Naive thymus-derived CD8-positive, alpha-beta T cell (primary cell): ENCODE measurements around the gene NRG2. TPM values are rescaled to one million over a fixed set of nuclear protein-coding genes. Genes with fewer than 3 reads are reported as not detected.

Source experiments
- ATAC-seq, 2 donors: fragments of 150-1000 bp; cut with Tn5 transposase in 1 of 2; sonication (Bioruptor Pico), chemical (Tn5 transposase) in 1 of 2; 1 replicate in 1 of 2; 2 replicates in 1 of 2; pipeline ENCODE4 v1.10.0; 2021; ENCODE audit warnings: mild to moderate bottlenecking in 2 of 2, moderate library complexity in 2 of 2
- POLR2A ChIA-PET: fragments of 350-600 bp; sonication (Branson Sonifier 250); formaldehyde crosslinking; loops from one replicate; lab custom pipeline; 2021; ENCODE audit warnings: antibody characterized with exemption; lab: Charles Lee
- DNase-seq, 10 donors: peaks; one replicate each; pipeline versions ENCODE4 v3.0.0 to v3.0.0-alpha.2; 2020 to 2022
- H3K27ac Mint-ChIP-seq, 10 donors: one replicate each; pipeline ENCODE4 v1.8.0; 2020 to 2022; ENCODE audit warnings: mild to moderate bottlenecking in 10 of 10, mixed read lengths in 10 of 10, moderate library complexity in 4 of 10, inconsistent platforms in 1 of 10
- H3K27me3 Mint-ChIP-seq, 5 donors: one replicate each; pipeline ENCODE4 v1.8.0; 2021 to 2022; ENCODE audit warnings: mixed read lengths in 5 of 5
- H3K36me3 Mint-ChIP-seq, 3 donors: one replicate each; pipeline ENCODE4 v1.8.0; 2020 to 2022; ENCODE audit warnings: mixed read lengths in 3 of 3, mild to moderate bottlenecking in 2 of 3, inconsistent platforms in 1 of 3
- H3K4me1 Mint-ChIP-seq, 4 donors: one replicate each; pipeline ENCODE4 v1.8.0; 2021 to 2022; ENCODE audit warnings: mixed read lengths in 4 of 4
- H3K4me3 Mint-ChIP-seq, 10 donors: one replicate each; pipeline ENCODE4 v1.8.0; 2020 to 2022; ENCODE audit warnings: mild to moderate bottlenecking in 10 of 10, mixed read lengths in 10 of 10, moderate library complexity in 6 of 10, inconsistent platforms in 1 of 10
- H3K9me3 Mint-ChIP-seq, 9 donors: one replicate each; pipeline ENCODE4 v1.8.0; 2020 to 2022; ENCODE audit warnings: mixed read lengths in 9 of 9, mild to moderate bottlenecking in 3 of 9, inconsistent platforms in 1 of 9, moderate library complexity in 1 of 9
- polyA plus RNA-seq, 3 donors: library from polyadenylated mRNA; unstranded; fragments of 300-500 nt; fragmentation: Illumina TruSeq; gene quantifications; one replicate each; pipeline ENCODE4 v1.2.3, GENCODE V29; 2021
- total RNA-seq, 8 experiments: library from RNA in 2 of 8; stranded (reverse) in 2 of 8; gene quantifications; one replicate each; pipeline ENCODE4 v1.2.3 and lab custom pipeline; 2021 to 2026

NRG2 gene
- total and polyA plus RNA-seq, 5 experiments from 2014 or later, result 0.04 to 0.47 (median 0.25) TPM

DNA sequence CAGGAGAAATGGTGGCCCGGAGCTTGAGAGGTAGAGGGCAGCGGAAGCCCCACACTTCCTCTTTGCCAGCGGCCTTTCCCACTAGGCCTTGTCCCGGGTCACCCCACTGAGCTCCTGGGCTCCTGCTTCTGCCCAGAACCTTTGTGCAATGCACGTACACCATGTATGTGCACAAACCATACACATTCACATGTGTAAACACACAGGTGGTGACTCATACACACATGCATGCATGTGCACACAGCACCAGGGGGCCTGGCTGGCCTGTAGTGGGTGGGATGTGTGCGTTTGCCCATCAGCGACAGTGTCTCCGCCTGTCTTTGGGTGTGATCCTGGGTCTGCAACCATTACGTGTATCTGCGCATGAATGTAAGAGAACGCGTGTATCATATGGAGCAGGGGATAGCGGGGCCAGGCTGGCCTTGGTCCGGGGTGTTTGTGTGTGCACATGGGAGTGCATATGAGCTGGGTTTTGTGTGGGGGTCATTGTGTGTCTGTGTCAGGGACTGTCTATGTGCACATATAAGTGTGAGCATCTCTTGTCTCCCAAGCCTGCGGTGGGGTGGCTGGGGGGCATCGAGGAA lies 203.8 kb downstream of the NRG2 start:
- H3K27ac Mint-ChIP-seq, result no peak overlapping the region
- peaks cover 0 to 1% (median under 1%) of the 10 kb centered on the region in 4 donors for H3K4me1 Mint-ChIP-seq
- DNase-seq (peak in 1 of 10 donors; percentile 30), ATAC-seq (no peak)
- no peaks in the 10 kb centered on the region for H3K9me3 Mint-ChIP-seq
- H3K36me3 Mint-ChIP-seq, result no peaks in the 10 kb centered on the region
- H3K27me3 Mint-ChIP-seq, result peaks cover 6 to 37% (median 20%) of the 10 kb centered on the region in 5 donors
- POLR2A ChIA-PET, result no interaction called here
- no peak overlapping the region for H3K4me3 Mint-ChIP-seq

DNA sequence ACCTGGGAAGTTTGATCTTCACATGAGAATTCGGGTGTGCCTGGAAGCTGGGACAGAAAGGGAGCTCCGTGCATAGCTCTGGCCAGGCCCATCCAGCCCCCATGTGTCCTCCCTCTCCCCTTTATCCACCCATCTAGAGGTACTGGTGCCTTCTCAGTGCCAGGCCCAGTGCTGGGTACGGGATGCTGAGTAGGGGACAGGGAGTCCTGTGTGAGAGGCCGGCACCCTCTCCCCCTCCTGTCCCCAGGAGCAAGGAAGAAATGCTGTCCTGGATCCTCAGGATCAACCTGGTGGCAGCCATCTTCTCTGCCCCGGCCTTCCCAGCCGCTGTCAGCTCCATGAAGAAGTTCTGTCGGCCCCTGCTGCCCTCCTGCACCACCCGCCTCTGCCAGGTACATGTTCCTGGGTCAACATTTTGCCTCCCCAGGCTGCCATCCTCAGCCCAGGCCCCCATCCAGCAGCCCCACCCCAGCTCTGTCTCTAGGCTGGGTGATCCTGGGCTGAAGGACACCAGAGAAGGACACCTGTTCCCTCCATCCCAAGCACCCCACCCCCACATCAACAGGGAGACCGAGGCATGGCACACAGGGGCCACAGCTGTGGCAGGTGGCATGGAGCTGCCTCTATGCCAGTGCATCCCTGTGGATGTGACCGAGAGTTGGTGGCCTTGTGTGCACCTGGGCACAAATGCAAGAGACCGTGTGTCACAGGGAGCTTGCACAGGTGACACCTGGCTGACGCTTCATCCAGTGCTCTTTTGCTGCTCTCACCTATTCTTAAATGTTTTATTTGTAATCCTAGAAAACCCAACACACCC lies 204.5 kb downstream of the NRG2 start:
- Mint-ChIP-seq H3K4me3 (no peak overlapping the region), H3K36me3 (no peaks in the 10 kb centered on the region), H3K9me3 (no peaks in the 10 kb centered on the region), H3K4me1 (no peaks in the 10 kb centered on the region), H3K27ac (no peak overlapping the region), H3K27me3 (peaks cover 6 to 41% (median 20%) of the 10 kb centered on the region in 5 donors)
- peak in 1 of 10 donors; percentile 24 for DNase-seq
- no peak for ATAC-seq
- POLR2A ChIA-PET, result no interaction called here

DNA sequence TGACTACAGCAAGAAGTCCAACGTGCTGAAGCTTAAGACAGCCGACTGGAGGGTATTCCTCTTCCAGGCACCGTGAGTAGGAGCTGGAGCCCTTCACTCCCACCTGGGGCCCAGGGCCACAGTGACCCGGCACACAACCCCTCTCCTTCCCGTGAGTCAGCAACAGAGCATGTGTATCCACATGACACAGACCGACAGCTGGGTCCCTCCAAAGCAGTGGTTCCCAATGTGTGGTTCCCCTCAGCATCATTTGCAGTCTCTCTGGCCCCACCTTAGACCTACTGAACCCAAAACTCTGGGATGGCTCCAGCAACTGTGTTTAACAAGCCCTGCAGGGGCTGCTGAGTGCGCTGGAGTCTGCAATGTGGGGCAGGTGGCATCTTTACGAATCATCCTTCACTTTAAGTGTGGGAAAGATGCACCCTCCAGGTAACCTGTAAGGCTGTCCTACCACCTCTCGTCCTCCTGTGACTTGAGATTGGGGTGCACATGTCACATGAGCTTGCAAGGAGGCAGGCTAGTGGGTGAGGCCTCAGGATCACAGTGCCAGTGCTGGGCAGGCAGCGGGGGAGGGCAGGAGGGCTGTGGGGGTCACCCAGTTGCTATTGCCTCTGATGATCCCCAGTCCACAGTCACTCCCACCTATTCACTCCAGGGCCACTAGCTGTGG lies 205.3 kb downstream of the NRG2 start:
- Mint-ChIP-seq H3K9me3 (no peaks in the 10 kb centered on the region), H3K4me3 (no peak overlapping the region), H3K27ac (no peak overlapping the region), H3K4me1 (no peaks in the 10 kb centered on the region), H3K27me3 (peaks cover 6 to 44% (median 23%) of the 10 kb centered on the region in 5 donors), H3K36me3 (no peaks in the 10 kb centered on the region)
- peak in 1 of 10 donors; percentile 37 for DNase-seq
- POLR2A ChIA-PET, result no interaction called here
- no peak for ATAC-seq

DNA sequence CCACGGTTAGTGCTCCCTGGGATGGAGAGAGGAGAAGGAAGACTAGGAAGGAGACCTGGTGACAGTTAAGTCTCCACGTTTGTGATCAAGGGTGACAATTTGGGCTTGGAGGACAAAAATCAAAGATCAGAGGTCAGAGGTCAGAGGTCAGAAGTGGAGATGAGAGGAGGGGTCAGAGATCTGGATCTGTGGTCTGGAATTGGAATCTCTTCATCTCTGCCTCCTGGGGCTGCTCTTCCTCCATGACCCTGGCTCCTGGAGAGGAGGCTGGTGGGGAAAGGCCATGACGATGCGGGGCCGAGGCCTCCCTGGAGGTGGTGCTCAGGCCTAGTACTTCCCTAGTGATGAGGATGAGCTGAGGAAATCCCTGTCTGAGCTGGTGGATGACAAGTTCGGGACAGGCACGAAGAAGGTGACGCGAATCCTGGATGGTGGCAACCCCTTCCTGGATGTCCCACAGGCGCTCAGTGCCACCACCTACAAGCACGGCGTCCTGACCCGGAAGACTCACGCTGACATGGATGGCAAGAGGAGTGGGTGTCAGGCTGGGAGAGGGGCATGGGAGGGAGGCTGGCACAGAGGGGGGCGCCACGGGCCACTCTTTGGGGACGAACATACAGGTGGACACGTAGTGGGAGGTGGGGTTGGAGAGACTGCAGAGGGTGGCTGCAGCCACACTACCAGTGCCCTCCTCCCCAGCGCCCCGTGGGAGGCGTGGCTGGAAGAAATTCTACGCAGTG lies 206.5 kb downstream of the NRG2 start:
- DNase-seq (peak in 1 of 10 donors; percentile 57), ATAC-seq (no peak)
- Mint-ChIP-seq H3K9me3 (no peaks in the 10 kb centered on the region), H3K36me3 (peaks cover 0 to 2% (median 0%) of the 10 kb centered on the region in 3 donors), H3K4me1 (no peaks in the 10 kb centered on the region), H3K27me3 (peaks cover 5 to 39% (median 25%) of the 10 kb centered on the region in 5 donors), H3K27ac (peak overlapping the region in 1 of 10 donors; percentile 10), H3K4me3 (no peak overlapping the region)
- POLR2A ChIA-PET, result no interaction called here

DNA sequence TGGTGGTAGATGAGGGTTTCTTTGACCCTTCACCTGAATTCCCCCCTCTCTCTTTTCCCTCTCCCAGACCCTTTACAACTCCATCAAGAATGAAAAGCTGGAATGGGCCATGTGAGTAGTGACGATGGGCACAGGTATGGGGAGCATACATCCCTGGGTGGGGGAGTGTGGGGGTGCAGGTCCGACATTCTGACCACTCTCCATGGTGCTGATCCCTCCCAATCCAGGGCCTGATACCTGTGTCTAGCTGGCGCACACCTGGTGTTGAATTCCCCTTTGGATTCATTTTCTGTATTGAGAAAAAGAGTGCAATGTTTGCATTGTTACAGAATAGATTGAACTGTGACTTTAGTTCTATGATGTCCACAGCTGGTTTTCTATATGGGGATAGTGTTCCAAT lies 207.4 kb downstream of the NRG2 start:
- peak in 1 of 10 donors; percentile 31 for DNase-seq

DNA sequence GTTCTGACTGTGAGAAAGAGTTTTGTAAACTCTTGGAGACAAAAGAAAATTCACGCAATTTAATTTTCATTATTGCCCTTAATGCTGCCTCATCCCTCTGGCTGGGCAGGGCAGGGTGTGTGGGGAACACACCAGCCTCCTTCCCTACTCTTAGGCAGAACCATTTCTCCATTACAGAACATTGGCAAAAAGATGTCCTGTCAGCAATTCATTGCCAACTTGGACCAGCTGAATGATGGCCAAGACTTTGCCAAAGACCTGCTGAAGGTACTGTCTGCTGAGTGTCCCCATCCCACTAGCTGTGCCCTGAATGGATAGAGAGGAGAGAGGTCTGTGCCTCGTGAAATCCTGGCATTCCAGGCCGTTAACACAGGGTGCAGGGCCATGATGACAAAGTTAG lies 209.6 kb downstream of the NRG2 start:
- Mint-ChIP-seq H3K4me3 (no peak overlapping the region), H3K27me3 (peaks cover 5 to 39% (median 28%) of the 10 kb centered on the region in 5 donors), H3K27ac (no peak overlapping the region), H3K9me3 (peaks cover 0 to 4% (median 0%) of the 10 kb centered on the region in 9 donors), H3K36me3 (peaks cover 0 to 2% (median 0%) of the 10 kb centered on the region in 3 donors), H3K4me1 (peaks cover 0 to 1% (median 0%) of the 10 kb centered on the region in 4 donors)
- POLR2A ChIA-PET, result no interaction called here
- peak in 1 of 10 donors; percentile 13 for DNase-seq
- ATAC-seq, result no peak

More for the DNA sequence above, 207.4 kb downstream of the NRG2 start:
- Mint-ChIP-seq H3K27ac (no peak overlapping the region), H3K9me3 (no peaks in the 10 kb centered on the region), H3K4me3 (no peak overlapping the region), H3K27me3 (peaks cover 5 to 39% (median 28%) of the 10 kb centered on the region in 5 donors), H3K36me3 (peaks cover 0 to 2% (median 0%) of the 10 kb centered on the region in 3 donors), H3K4me1 (peaks cover 0 to 1% (median 0%) of the 10 kb centered on the region in 4 donors)
- no peak for ATAC-seq
- POLR2A ChIA-PET, result no interaction called here

DNA sequence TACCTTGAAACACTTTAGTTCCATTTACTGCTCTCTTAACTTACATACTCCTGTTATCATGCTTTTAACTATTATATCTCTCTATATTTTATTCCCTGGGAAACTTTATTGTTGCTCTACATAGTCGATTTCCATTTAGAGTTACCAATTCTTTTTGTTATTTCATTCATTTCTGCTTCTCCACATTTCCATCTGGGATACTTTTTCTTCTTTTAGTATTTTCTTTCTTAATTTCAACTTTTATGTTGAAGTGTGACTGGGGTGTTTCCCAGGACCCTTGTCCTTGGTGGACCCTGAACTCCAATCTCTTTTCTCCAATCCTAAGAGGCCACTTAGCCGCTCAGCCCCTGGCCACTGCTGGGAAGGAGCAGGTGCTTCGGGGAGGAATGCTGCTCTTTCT lies 211.5 kb downstream of the NRG2 start:
- peaks cover 5 to 31% (median 25%) of the 10 kb centered on the region in 5 donors for H3K27me3 Mint-ChIP-seq
- no peak overlapping the region for H3K4me3 Mint-ChIP-seq
- POLR2A ChIA-PET, result no interaction called here
- ATAC-seq (no peak), DNase-seq (no peak)
- peaks cover 0 to 1% (median 0%) of the 10 kb centered on the region in 4 donors for H3K4me1 Mint-ChIP-seq
- H3K27ac Mint-ChIP-seq, result no peak overlapping the region
- peaks cover 0 to 4% (median 2%) of the 10 kb centered on the region in 3 donors for H3K36me3 Mint-ChIP-seq
- H3K9me3 Mint-ChIP-seq, result peaks cover 0 to 4% (median 0%) of the 10 kb centered on the region in 9 donors

DNA sequence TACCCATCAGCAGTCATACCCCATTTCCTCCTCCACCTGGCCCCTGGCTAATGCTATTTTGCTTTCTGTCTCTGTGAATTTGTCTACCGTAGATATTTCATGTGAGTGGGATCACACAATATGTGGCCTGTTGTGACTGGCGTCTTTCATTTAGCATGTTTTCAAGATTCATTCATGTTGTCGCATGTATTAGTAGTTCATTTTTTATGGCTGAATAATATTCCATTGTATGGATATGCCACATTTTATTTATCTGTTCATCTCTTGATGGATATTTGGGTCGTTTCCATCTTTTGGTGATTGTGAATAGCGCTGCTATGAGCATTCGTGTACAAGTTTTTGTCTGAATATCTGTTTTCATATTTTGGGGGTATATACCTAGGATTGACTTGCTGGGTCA lies 213.6 kb downstream of the NRG2 start:
- DNase-seq (no peak), ATAC-seq (no peak)
- Mint-ChIP-seq H3K27ac (no peak overlapping the region), H3K4me3 (no peak overlapping the region), H3K4me1 (peaks cover 0 to 4% (median 0%) of the 10 kb centered on the region in 4 donors), H3K9me3 (peaks cover 0 to 4% (median 0%) of the 10 kb centered on the region in 9 donors), H3K36me3 (peaks cover 0 to 4% (median 2%) of the 10 kb centered on the region in 3 donors), H3K27me3 (peaks cover 0 to 14% (median 8%) of the 10 kb centered on the region in 5 donors)
- POLR2A ChIA-PET, result no interaction called here

DNA sequence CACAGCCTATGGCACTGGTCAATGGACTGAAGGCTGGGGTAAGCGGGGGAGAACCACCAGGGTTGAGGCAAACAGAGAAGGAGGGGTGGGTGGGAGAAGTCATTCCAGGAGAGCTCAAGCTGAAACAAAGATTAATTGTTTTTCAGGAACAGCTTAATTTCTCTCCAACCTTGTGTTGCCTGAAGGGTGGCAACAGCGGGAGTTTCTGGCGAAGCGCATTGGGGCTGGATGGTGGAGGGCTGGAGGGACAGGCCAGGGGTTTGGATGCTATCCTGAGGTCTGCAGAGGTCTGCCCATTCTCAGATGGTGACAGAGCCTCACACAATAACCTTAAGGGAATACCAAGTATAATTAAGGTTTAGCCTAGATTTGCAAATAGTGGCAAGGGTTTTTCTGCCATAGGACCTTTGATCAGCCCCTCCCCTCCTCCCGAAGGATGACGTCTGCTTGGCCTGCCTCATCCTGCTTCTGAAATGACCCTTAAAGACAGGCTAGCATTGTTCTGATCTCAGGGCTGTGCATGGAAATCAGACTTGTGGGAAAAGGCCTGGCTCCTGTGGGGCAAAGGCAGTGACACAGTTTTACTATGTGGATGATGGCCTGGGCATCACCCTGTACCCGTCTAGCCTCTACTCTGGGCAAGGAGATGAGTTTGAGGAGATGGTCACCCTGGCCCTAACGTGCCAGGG lies 214.7 kb downstream of the NRG2 start:
- POLR2A ChIA-PET, result no interaction called here
- peaks cover 0 to 4% (median 0%) of the 10 kb centered on the region in 9 donors for H3K9me3 Mint-ChIP-seq
- ATAC-seq (no peak), DNase-seq (peak in 1 of 10 donors; percentile 43)
- peaks cover 0 to 13% (median 4%) of the 10 kb centered on the region in 5 donors for H3K27me3 Mint-ChIP-seq
- H3K4me3 Mint-ChIP-seq, result no peak overlapping the region
- no peak overlapping the region for H3K27ac Mint-ChIP-seq
- peaks cover 0 to 4% (median 2%) of the 10 kb centered on the region in 3 donors for H3K36me3 Mint-ChIP-seq
- H3K4me1 Mint-ChIP-seq, result peaks cover 0 to 4% (median 0%) of the 10 kb centered on the region in 4 donors

DNA sequence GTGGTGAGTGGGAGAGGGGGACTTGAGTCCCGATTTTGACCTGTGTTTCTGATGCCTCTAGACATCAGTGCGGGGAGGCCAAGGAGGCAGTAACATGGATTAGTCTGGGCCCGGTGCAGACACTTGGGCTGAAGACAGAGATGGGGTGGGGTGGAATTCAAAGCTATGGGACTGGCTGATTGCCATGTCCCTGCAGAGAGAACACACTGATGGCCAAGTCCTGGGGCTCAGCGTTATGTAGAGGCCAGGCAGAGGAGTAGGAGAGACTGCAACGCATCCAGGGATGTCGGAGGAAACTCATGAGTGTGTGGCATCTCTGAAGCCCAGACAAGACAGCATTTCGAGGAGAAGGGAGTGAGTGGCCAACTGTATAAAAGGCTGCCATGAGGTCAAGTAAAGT lies 217.4 kb downstream of the NRG2 start:
- H3K27me3 Mint-ChIP-seq, result peaks cover 0 to 10% (median 2%) of the 10 kb centered on the region in 5 donors
- DNase-seq (peak in 1 of 10 donors; percentile 26), ATAC-seq (no peak)
- peaks cover 0 to 4% (median 0%) of the 10 kb centered on the region in 3 donors for H3K36me3 Mint-ChIP-seq
- POLR2A ChIA-PET, result no interaction called here
- H3K4me3 Mint-ChIP-seq, result no peak overlapping the region
- H3K9me3 Mint-ChIP-seq, result peaks cover 0 to 4% (median 2%) of the 10 kb centered on the region in 9 donors
- H3K4me1 Mint-ChIP-seq, result peaks cover 0 to 3% (median 0%) of the 10 kb centered on the region in 4 donors
- H3K27ac Mint-ChIP-seq, result no peak overlapping the region

DNA sequence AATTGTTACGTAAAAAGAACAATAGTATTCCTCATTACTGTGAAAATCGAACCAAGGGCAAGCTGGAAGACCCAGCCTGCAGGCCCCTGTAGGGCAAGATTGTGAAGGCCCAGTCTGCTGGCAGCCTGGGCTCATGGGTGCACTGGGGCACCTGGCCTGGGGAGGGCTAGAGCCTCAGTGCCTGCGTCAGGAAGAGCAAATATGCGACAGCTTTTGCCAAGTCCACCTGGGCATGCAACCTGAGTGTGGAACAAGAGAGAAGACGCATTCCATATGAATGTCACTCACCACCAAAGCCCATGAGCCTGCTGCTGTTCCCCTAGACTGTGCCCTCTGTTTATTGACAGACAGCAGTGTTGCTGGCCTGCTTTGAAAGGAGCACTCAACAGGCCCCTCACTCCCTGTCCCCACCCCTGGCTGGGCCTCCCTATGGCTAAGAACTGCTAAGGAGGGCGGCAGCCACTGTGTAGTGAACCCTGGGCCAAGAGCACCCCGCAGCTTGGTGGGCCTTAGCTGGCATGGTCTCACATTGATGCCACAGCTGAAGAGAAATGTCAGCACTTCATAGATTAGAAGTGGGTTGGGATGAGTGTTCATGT lies 219.2 kb downstream of the NRG2 start:
- DNase-seq (peak in 1 of 10 donors; percentile 23), ATAC-seq (no peak)
- Mint-ChIP-seq H3K9me3 (peaks cover 0 to 10% (median 7%) of the 10 kb centered on the region in 9 donors), H3K27ac (no peak overlapping the region), H3K36me3 (peaks cover 0 to 12% (median 1%) of the 10 kb centered on the region in 3 donors), H3K4me1 (peaks cover 0 to 3% (median 0%) of the 10 kb centered on the region in 4 donors), H3K27me3 (peaks cover under 1 to 23% (median 6%) of the 10 kb centered on the region in 5 donors), H3K4me3 (no peak overlapping the region)
- POLR2A ChIA-PET, result interaction anchor here (0.6 kb wide), 1 partner anchor 220 kb away, joined by 3 read pairs; the partner anchor contains the start of gene NRG2
